HG02588 (cell line): ENCODE results near the gene NKIRAS2.
"Not testable (repeated sequence)": the region's sequence is repeated elsewhere in the genome, so short reads cannot be mapped to it uniquely, and the experiment has no call there.

Experiments used
- ATAC-seq: cut with Tn5 transposase; IDR thresholded peaks from one replicate; pipeline ENCODE4 v1.9.1; 2021; ENCODE audit warnings: mild to moderate bottlenecking, moderate library complexity; ENCODE audit not compliant: unreplicated experiment

NKIRAS2 gene

DNA sequence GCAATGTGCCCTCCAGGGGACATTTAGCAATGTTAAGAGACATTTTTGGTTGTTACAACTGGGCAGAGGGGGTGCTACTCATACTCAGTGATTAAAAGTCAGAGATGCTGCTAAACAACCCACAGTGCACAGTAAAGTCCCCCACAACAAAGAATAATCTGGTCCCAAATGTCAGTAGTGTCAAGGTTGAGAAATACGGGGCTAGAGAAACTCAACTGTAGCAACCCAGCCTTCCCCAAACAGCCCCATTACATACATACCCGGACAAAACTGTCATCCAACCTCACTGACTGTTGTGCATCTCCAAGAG, 23.1 kb upstream of the NKIRAS2 start:
- ATAC-seq = no peak

DNA sequence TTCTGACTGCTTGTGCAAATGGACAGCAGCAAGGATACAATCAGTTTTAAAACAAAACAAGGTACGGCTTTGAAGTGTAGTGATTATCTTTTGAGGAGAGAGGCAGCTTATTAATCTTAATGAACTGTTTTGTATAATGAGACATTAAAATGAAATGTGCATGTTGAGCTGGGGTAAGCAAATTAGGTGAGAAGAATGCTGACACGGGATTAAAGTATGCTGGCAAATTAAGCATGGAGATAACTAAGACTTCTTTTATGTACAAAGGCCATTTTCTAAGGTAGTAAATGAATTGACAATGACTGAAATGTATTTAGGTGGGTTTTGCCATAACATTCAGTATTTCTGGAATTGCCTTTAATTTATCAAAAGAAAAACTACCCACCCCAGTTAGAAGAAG, 21.4 kb upstream of the NKIRAS2 start:
- ATAC-seq = no peak

DNA sequence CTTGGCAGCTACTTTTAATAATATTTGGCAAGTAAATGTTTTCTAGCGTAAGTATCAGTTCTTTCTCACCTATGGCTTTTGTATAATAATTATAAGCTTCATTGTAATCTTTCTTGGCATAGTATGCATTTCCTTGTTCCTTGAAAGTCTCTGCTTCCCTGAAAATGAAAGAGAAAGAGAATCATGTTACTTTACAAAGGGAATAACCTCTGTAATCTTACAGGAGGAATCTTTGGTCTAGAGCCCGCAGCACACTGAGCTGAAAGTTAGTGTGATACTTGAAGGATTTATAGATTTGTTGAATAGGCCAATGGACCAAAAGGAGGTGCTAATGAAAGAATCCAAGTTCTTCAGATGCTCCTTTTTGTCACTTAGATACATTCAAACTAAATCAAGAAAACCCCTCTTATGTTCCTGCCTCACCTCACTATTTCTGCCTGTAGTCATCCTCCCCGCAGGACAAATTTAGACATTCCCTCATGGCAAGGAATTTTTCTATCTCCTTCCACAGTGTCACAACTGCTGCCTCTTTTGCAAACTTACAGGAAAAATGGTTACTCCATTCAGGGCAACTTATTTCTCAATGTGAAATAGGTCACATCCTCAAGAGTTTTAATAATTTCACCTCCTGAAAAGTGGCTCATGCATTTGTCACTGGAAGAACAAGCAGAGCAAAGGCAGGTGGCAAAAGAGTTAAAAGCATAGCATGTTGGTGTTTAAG, 19.3 kb upstream of the NKIRAS2 start:
- no peak for ATAC-seq

DNA sequence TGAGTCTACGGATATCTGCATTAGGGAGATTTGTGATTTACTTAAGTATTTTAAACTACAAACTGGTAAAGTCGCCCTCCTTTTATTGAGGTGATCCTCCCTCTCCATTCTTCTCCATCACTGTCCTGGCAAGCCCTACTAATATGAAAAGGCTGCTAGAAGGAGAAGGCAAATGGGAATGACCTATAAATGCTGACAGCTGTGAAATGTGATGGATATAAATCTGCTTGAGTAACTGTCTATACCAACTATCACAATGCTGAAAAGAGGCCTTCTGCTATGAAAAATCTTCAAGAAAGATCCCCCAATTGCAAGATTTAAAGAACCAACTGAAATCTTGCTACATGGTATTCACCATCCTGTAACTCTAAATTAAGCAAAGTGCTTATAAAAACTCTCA, 18.2 kb upstream of the NKIRAS2 start:
- no peak for ATAC-seq

GRCh38 chr17:42002175-42002791, 17.6 kb upstream of the NKIRAS2 start:
- no peak for ATAC-seq

GRCh38 chr17:42002792-42003301, 17.0 kb upstream of the NKIRAS2 start:
- no peak for ATAC-seq

GRCh38 chr17:42005166-42005565, 14.7 kb upstream of the NKIRAS2 start:
- ATAC-seq = no peak

GRCh38 chr17:42009170-42009569, 10.7 kb upstream of the NKIRAS2 start:
- ATAC-seq = no peak

GRCh38 chr17:42010266-42010680, 9.6 kb upstream of the NKIRAS2 start:
- not testable (repeated sequence) for ATAC-seq

DNA sequence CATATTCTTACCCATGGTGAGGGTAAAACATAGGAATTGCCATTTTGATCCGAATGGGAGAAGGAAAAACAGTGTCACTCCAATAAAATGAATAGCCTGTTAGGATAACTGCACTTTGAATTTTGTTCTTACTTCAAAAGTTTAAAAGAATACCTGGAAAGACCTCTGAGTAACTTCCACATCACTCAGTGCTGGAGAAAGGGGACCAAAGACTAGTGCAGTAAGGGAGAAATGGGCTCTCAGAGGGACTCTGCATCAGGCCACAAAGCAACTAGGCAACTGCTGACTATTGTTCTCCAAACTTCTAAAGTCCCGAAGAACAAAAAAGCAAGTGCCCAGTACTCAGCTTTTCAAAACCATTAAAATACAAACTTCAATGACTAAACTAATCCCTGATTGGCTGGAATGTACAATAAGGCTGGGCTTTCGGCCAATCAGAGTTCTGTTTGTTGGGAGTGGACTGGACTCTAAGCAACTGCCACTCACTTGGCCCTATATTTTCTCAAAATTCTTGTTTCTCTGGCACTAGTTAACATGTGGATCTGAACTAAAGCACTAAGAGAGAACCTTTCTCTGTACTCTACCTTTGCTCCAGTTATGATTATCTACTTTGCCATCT, 8.9 kb upstream of the NKIRAS2 start:
- ATAC-seq = no peak

GRCh38 chr17:42012363-42012762, 7.5 kb upstream of the NKIRAS2 start:
- not testable (repeated sequence) for ATAC-seq

- ATAC-seq = not testable (repeated sequence)
Measured at GRCh38 chr17:42013740-42014139, 6.2 kb upstream of the NKIRAS2 start.

GRCh38 chr17:42016411-42016831, 3.5 kb upstream of the NKIRAS2 start:
- no peak for ATAC-seq

DNA sequence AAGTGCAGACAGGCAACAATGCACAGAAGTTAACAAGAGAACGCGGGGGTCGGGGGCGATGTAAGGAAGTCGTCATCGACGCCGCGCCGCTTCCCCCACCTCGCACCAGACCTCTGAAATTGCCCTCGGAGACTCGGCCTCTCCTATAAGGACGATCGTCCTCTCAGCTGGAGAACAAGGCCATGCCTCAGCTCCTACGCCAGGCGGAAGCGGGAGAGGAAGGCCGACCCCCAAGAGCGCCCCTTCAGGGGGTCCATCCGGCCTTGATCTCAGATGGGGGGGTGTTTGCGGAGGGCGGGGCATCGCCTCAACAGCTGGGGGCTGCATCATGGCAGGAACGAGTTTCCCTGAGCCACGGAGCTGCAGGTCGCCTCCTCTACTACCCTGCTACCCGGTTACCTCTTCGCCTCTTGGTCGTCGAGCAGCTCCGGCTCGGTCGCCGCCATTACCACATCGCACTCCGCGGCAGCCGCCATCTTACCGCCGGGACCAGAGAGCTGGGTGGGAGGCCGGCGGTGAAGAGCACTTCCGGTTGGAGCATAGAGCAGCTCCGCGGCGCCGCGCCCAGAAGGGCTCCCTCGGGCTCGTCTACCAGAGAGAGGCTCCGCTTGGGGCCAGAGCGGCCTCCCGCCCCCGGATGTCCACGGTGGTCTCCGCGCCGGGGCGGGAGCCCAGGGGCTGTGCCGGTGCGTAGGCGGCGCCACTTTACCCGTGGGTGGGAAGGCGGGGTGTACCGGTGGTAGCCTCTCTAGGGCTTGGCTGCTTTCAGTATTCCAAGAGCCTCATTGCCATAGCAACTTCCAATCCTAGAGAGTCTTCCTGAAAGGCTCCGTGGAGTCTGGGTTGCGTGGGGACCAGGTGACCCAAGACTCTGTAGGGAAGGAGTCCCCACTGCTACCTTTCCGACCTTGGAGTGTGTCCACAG, 2.7 kb upstream of the NKIRAS2 start, which contains the start of gene DNAJC7:
Gene DNAJC7 (minus strand): TSS at position 499 of the 925 bp plus-strand sequence. CDS start 23 bp downstream, at position 476.
- ATAC-seq = peak; percentile 72

DNA sequence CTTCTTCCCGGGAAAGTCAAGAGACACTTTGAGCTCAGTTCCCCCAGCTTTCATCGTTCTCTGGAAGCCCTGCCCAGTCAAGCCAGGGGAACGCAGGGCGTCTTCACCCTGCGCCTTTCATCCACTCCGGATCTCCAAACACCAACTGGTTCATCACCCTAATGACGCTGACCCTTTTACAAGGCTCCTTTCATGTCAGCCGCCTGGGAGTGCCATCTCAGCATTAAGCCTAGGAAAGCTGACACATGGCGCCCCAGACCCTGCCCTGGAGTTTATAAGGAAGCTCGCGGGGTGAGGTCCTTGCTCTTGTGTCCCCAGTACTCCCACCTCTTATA, 2.1 kb upstream of the NKIRAS2 start:
- no peak for ATAC-seq

DNA sequence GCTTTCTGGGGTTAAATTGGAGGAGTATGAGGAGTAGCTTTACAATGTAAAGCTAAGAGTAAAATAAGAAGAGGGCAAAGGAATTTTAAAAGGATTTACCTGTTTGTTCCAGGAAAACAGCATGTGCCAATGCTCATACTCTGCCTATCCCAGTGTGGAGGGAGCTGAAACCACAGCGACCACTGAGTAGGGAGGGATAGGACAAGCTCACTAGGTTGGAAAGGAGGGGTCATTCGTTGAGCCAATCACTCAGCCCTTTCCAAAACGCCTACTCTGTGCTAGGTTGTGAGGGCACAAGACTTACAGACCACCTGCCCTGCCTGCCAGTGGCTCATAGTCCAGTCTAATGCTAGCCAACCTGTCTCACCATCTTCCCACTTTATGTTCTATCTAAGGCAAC, 1.6 kb upstream of the NKIRAS2 start:
- ATAC-seq = no peak

DNA sequence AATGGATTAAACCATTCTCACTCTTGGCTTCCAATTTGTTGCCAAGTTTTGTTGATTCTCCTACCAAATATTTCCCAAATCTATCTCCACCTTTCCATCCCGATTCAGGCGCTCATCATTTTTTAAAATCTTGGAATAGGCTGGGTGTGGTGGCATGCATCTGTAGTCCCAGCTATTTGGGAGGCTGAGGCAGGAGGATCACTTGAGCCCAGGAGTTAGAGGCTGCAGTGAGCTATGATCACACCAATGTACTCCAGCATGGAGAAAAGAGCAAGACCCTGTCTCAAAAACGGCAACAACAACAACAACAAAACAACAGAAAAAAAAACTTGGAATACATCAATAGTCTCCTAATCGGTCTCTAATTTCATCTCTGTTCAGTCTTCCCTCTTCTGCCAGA, 902 bp upstream of the NKIRAS2 start:
- ATAC-seq = no peak

DNA sequence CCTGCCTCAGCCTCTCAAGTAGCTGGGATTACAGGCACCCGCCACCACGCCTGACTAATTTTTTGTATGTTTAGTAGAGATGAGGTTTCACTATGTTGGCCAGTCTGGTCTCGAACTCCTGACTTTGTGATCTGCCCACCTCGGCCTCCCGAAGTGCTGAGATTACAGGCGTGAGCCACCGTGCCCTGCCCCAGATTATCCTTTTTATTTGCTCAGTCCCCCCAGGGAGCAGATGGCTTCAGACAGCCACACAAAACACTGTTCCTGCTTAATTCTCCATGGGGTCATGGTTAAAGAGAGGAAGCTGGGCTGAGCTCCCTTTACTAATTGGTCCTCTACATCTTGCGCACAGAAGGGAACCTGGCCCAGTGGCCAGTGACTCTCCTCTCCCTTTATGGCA, 955 bp downstream of the NKIRAS2 start:
- not testable (repeated sequence) for ATAC-seq

DNA sequence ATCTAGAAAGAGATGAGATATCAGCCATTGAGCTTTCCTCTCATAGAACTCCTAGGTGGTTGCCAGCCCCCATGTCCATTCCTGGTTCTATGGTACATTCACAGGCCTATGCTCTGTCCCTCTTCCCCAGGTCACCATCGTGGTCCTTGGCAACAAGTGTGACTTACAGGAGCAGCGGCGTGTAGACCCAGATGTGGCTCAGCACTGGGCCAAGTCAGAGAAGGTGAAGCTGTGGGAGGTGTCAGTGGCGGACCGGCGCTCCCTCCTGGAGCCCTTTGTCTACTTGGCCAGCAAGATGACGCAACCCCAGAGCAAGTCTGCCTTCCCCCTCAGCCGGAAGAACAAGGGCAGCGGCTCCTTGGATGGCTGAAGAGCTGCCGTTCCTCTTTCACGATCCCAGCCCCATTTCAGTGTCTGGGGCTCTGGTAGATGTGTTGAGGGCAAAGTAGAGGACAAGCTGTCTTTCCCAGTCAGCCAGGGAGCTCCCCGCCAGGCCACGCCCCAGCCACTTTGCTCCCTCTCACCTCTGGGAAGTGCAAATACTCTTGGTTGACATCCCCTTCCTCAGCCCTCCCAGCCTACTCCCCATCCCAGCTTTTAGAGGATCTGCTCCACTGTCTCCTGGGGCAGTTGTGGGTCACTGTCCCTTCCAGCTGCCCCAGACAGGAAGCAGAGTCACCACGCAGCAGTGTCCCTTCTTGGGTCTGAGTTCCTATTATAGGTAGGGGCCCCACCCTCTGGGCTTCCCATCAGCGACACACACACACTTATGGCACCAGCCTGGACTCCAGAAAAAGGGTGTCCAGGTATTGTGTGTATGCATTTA, 3.8 kb downstream of the NKIRAS2 start:
- no peak for ATAC-seq

DNA sequence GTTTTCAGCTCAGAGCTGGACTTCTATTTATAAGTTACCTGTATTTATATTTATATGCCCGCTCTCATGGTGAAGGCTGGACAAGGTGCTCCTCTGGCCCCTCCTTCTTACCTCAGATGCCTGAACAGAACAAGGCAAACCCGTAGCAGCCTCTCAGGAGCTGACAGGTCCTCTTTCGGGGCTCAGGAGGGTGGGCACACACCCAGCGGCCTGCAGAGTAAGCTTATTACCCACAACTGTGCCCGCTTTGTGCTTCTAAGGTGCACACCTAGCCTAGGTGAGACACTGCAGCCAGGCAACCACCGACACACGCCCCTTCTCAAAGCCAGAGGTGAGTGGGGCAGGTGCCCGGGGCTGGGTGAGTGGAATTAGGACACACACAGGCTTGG, 5.3 kb downstream of the NKIRAS2 start:
- ATAC-seq = no peak
